Esophagus muscularis mucosa (tissue), 4 donors: ENCODE measurements around the gene KCNQ5. TPM values are rescaled to one million over a fixed set of nuclear protein-coding genes. Genes with fewer than 3 reads are reported as not detected.

Experiments
- DNase-seq: peaks from one replicate; pipeline ENCODE4 v3.0.0-alpha.2; 2017; ENCODE audit errors: extremely low spot score
- H3K27ac ChIP-seq, 4 donors: fragments of 200-600 bp; sonication (generic); replicated peaks in 1 of 4; 1 replicate in 3 of 4; 2 replicates in 1 of 4; pipeline ENCODE4 v1.5.1; 2016 to 2019; ENCODE audit warnings: mild to moderate bottlenecking in 1 of 4
- H3K27me3 ChIP-seq, 4 donors: fragments of 200-600 bp; sonication (generic); one replicate each; pipeline versions ENCODE4 v1.5.1 to v1.6.0; 2016 to 2019
- H3K36me3 ChIP-seq, 4 donors: fragments of 200-600 bp; sonication (generic); one replicate each; pipeline ENCODE4 v1.5.1; 2016 to 2019
- H3K4me1 ChIP-seq, 4 donors: fragments of 200-600 bp; sonication (generic); one replicate each; pipeline ENCODE4 v1.5.1; 2016 to 2019
- H3K4me3 ChIP-seq, 4 donors: fragments of 200-600 bp; sonication (generic); 1 replicate in 2 of 4; 2 replicates in 2 of 4; pipeline ENCODE4 v1.5.1; 2016 to 2019; ENCODE audit warnings: mild to moderate bottlenecking in 4 of 4, moderate library complexity in 1 of 4
- H3K9me3 ChIP-seq, 4 donors: fragments of 200-600 bp; sonication (generic); 1 replicate in 3 of 4; 2 replicates in 1 of 4; pipeline ENCODE4 v1.5.1; 2016 to 2019
- CTCF ChIP-seq, 3 experiments: fragments of 200-600 bp in 2 of 3; fragments of 450-650 bp in 1 of 3; sonication (generic) in 2 of 3; IDR thresholded peaks; one replicate each; pipeline ENCODE4 v1.5.1; 2017 to 2019; ENCODE audit warnings: antibody characterized with exemption in 3 of 3, mild to moderate bottlenecking in 2 of 3, moderate library complexity in 1 of 3
- EP300 ChIP-seq: sonication (generic); formaldehyde crosslinking; IDR thresholded peaks from one replicate; pipeline ENCODE4 v1.6.1; 2017; ENCODE audit warnings: antibody characterized with exemption
- POLR2A ChIP-seq: fragments of 450-650 bp; IDR thresholded peaks from one replicate; pipeline ENCODE4 v1.6.1; 2017; ENCODE audit warnings: antibody characterized with exemption, moderate library complexity, mild to moderate bottlenecking, low read depth
- POLR2AphosphoS5 ChIP-seq, 2 donors: sonication (generic); formaldehyde crosslinking; IDR thresholded peaks; one replicate each; pipeline ENCODE4 v1.6.1; 2017; ENCODE audit warnings: antibody characterized with exemption in 2 of 2
- WGBS: methylation state at CpG from one replicate; pipeline ENCODE4 v1.1.5; 2018; 5-methylcytosine and 5-hydroxymethylcytosine counted together
- intact Hi-C: fragments of 100-400 bp; cut with DNase I; formaldehyde crosslinking; loops from one replicate; pipeline ENCODE4 v1.15.1; 2023
- total RNA-seq, 4 donors: library from RNA; depleted of rRNA; stranded (reverse); fragments of >200 nt; gene quantifications; one replicate each; pipeline versions ENCODE4 v1.1.0 to v1.2.1, GENCODE V29; 2016

KCNQ5 gene
- total RNA-seq, 4 donors from 2014 or later: 1.2 to 2.2 (median 1.8) TPM

- TF ChIP-seq EP300: no peak
- TF ChIP-seq CTCF (IDR thresholded peaks at IDR 0.05): no peak
- TF ChIP-seq POLR2A: no peak
- no peak for TF ChIP-seq POLR2AphosphoS5 (IDR thresholded peaks at IDR 0.05)
- WGBS: 76% methylated on average over 4 of the region's 4 CpGs
Measured at GRCh38 chr6:72984981-72985665, 363.3 kb downstream of the KCNQ5 start.

GRCh38 chr6:72987301-72987700 is 365.4 kb downstream of the KCNQ5 start:
- DNase-seq: no peak
- intact Hi-C loops: no loop called here
- 93% methylated on average over 12 of the region's 19 CpGs for WGBS
- TF ChIP-seq EP300 (no peak), POLR2A (no peak)
- Histone ChIP-seq H3K27me3 (no peaks in the 10 kb centered on the region), H3K36me3 (no peaks in the 10 kb centered on the region), H3K4me1 (no peaks in the 10 kb centered on the region), H3K27ac (no peak overlapping the region), H3K4me3 (no peak overlapping the region), H3K9me3 (no peaks in the 10 kb centered on the region)

More at GRCh38 chr6:72984981-72985665, 363.3 kb downstream of the KCNQ5 start:
- DNase-seq: no peak
- Histone ChIP-seq H3K27ac (no peak overlapping the region), H3K27me3 (no peaks in the 10 kb centered on the region), H3K4me1 (no peaks in the 10 kb centered on the region), H3K4me3 (no peak overlapping the region), H3K36me3 (no peaks in the 10 kb centered on the region), H3K9me3 (no peaks in the 10 kb centered on the region)
- intact Hi-C loops: no loop called here

GRCh38 chr6:72999995-73000394 is 378.1 kb downstream of the KCNQ5 start:
- 93% methylated on average over 5 of the region's 5 CpGs for WGBS
- no peak for DNase-seq
- intact Hi-C loops: no loop called here
- no peaks in the 10 kb centered on the region for H3K27me3 ChIP-seq
- no peak overlapping the region for H3K4me3 ChIP-seq
- no peaks in the 10 kb centered on the region for H3K9me3 ChIP-seq
- H3K27ac ChIP-seq: no peak overlapping the region
- TF ChIP-seq EP300 (no peak), POLR2AphosphoS5 (IDR thresholded peaks at IDR 0.05) (no peak), CTCF (IDR thresholded peaks at IDR 0.05) (no peak), POLR2A (no peak)
- no peaks in the 10 kb centered on the region for H3K4me1 ChIP-seq
- no peaks in the 10 kb centered on the region for H3K36me3 ChIP-seq

- 84% methylated on average over 3 of the region's 3 CpGs for WGBS
- H3K4me1 ChIP-seq: no peaks in the 10 kb centered on the region
- no peak for TF ChIP-seq POLR2A
- no peak for TF ChIP-seq POLR2AphosphoS5 (IDR thresholded peaks at IDR 0.05)
- TF ChIP-seq EP300: no peak
- no peak for TF ChIP-seq CTCF (IDR thresholded peaks at IDR 0.05)
- no peak overlapping the region for H3K27ac ChIP-seq
- DNase-seq: no peak
- H3K36me3 ChIP-seq: no peaks in the 10 kb centered on the region
- H3K4me3 ChIP-seq: no peak overlapping the region
- intact Hi-C loops: no loop called here
- H3K27me3 ChIP-seq: no peaks in the 10 kb centered on the region
- H3K9me3 ChIP-seq: no peaks in the 10 kb centered on the region
Measured at GRCh38 chr6:73000460-73000859, 378.6 kb downstream of the KCNQ5 start.

- no peak for TF ChIP-seq CTCF (IDR thresholded peaks at IDR 0.05)
- no peak for TF ChIP-seq EP300
- TF ChIP-seq POLR2A: no peak
- no peak for TF ChIP-seq POLR2AphosphoS5 (IDR thresholded peaks at IDR 0.05)
Measured at GRCh38 chr6:73002588-73002987, 380.7 kb downstream of the KCNQ5 start.

More at GRCh38 chr6:73002588-73002987, 380.7 kb downstream of the KCNQ5 start:
- intact Hi-C loops: no loop called here
- DNase-seq: no peak
- no peaks in the 10 kb centered on the region for H3K27me3 ChIP-seq
- no peaks in the 10 kb centered on the region for H3K4me1 ChIP-seq
- no peak overlapping the region for H3K27ac ChIP-seq
- H3K4me3 ChIP-seq: no peak overlapping the region
- H3K36me3 ChIP-seq: no peaks in the 10 kb centered on the region
- no peaks in the 10 kb centered on the region for H3K9me3 ChIP-seq
